Stimulated activated naive CD4-positive, alpha-beta T cell treated with Interleukin-2 at 50 U/mL for 16 hours (primary cell): ENCODE results near the gene PARG.
"Not testable (repeated sequence)": the region's sequence is repeated elsewhere in the genome, so short reads cannot be mapped to it uniquely, and the experiment has no call there.

Experiments used
- DNase-seq: peaks from one replicate; lab custom pipeline; 2025; lab: John Stamatoyannopoulos, UW

PARG gene

GRCh38 chr10:49900406-49900805 lies 41.4 kb downstream of the PARG start:
- DNase-seq = not testable (repeated sequence)

- DNase-seq = not testable (repeated sequence)
These were observed 41.8 kb downstream of the PARG start for GRCh38 chr10:49899999-49900398.

- not testable (repeated sequence) for DNase-seq
These were observed 51.8 kb downstream of the PARG start for GRCh38 chr10:49890025-49890424.

- not testable (repeated sequence) for DNase-seq
These were observed 57.0 kb downstream of the PARG start for GRCh38 chr10:49884739-49885331.

- DNase-seq = not testable (repeated sequence)
These were observed 58.0 kb downstream of the PARG start for GRCh38 chr10:49883852-49884251.

GRCh38 chr10:49882327-49882726 lies 59.5 kb downstream of the PARG start:
- not testable (repeated sequence) for DNase-seq

GRCh38 chr10:49872740-49873139 lies 69.1 kb downstream of the PARG start:
- not testable (repeated sequence) for DNase-seq

GRCh38 chr10:49871462-49871861 lies 70.4 kb downstream of the PARG start:
- DNase-seq = not testable (repeated sequence)

- not testable (repeated sequence) for DNase-seq
These were observed 81.9 kb downstream of the PARG start for GRCh38 chr10:49859933-49860332.

- not testable (repeated sequence) for DNase-seq
These were observed 83.0 kb downstream of the PARG start for GRCh38 chr10:49858697-49859382.

- DNase-seq = not testable (repeated sequence)
These were observed 92.3 kb downstream of the PARG start for GRCh38 chr10:49849520-49849919.

- DNase-seq = no peak
These were observed 96.8 kb downstream of the PARG start for GRCh38 chr10:49844775-49845595.

GRCh38 chr10:49842333-49842628 lies 99.5 kb downstream of the PARG start:
- DNase-seq = not testable (repeated sequence)

- no peak for DNase-seq
These were observed 100.1 kb downstream of the PARG start for GRCh38 chr10:49841615-49842332.

GRCh38 chr10:49837685-49838084 lies 104.1 kb downstream of the PARG start:
- no peak for DNase-seq

GRCh38 chr10:49837051-49837478 lies 104.8 kb downstream of the PARG start:
- no peak for DNase-seq

- no peak for DNase-seq
These were observed 106.9 kb downstream of the PARG start for GRCh38 chr10:49834976-49835375.

- no peak for DNase-seq
These were observed 107.6 kb downstream of the PARG start for GRCh38 chr10:49834201-49834600.

GRCh38 chr10:49833168-49833567 lies 108.7 kb downstream of the PARG start:
- DNase-seq = no peak

GRCh38 chr10:49831352-49832035 lies 110.3 kb downstream of the PARG start:
- no peak for DNase-seq

GRCh38 chr10:49830846-49831245 lies 111.0 kb downstream of the PARG start:
- DNase-seq = no peak

GRCh38 chr10:49830016-49830415 lies 111.8 kb downstream of the PARG start:
- no peak for DNase-seq
